Ishikawa (cell line): Measurements from ENCODE around the gene PIGC.

Experiments used
- CEBPB ChIP-seq: IDR thresholded peaks from 2 replicates; pipeline ENCODE4 v1.6.1; 2012
- CREB1 ChIP-seq: IDR thresholded peaks from 2 replicates; pipeline ENCODE4 v1.6.1; 2012; ENCODE audit warnings: low read depth
- EGR1 ChIP-seq: IDR thresholded peaks from 2 replicates; pipeline ENCODE4 v1.6.1; 2012
- EP300 ChIP-seq: IDR thresholded peaks from 2 replicates; pipeline ENCODE4 v1.6.1; 2012; ENCODE audit warnings: borderline replicate concordance
- FOXM1 ChIP-seq: IDR thresholded peaks from 2 replicates; pipeline ENCODE4 v1.6.1; 2012; ENCODE audit warnings: low read depth, borderline replicate concordance
- MAX ChIP-seq: IDR thresholded peaks from 2 replicates; pipeline ENCODE4 v1.6.1; 2012
- NFIC ChIP-seq: IDR thresholded peaks from 2 replicates; pipeline ENCODE4 v1.6.1; 2012
- RAD21 ChIP-seq: IDR thresholded peaks from 2 replicates; pipeline ENCODE4 v1.6.1; 2012; ENCODE audit warnings: low read depth
- REST ChIP-seq: IDR thresholded peaks from 2 replicates; pipeline ENCODE4 v1.6.1; 2012; ENCODE audit warnings: low read depth, mild to moderate bottlenecking
- TAF1 ChIP-seq: IDR thresholded peaks from 2 replicates; pipeline ENCODE4 v1.6.1; 2012; ENCODE audit warnings: low read depth, mild to moderate bottlenecking
- TCF12 ChIP-seq: IDR thresholded peaks from 2 replicates; pipeline ENCODE4 v1.6.1; 2012; ENCODE audit warnings: low read depth
- TEAD4 ChIP-seq: IDR thresholded peaks from 2 replicates; pipeline ENCODE4 v1.6.1; 2012
- USF1 ChIP-seq: IDR thresholded peaks from 2 replicates; pipeline ENCODE4 v1.6.1; 2012
- YY1 ChIP-seq: IDR thresholded peaks from 2 replicates; pipeline ENCODE4 v1.6.1; 2012; ENCODE audit warnings: low read depth
- ZBTB7A ChIP-seq: IDR thresholded peaks from 2 replicates; pipeline ENCODE4 v1.6.1; 2012; ENCODE audit warnings: low read depth

PIGC gene

GRCh38 chr1:172487550-172487949 is 43.7 kb upstream of the PIGC start:
- no peak for TF ChIP-seq YY1
- no peak for TF ChIP-seq RAD21
- no peak for TF ChIP-seq TCF12
- no peak for TF ChIP-seq NFIC
- TF ChIP-seq TAF1 = no peak
- TF ChIP-seq MAX = no peak
- no peak for TF ChIP-seq FOXM1
- no peak for TF ChIP-seq EP300
- no peak for TF ChIP-seq TEAD4
- TF ChIP-seq ZBTB7A = no peak
- TF ChIP-seq REST = no peak
- TF ChIP-seq CREB1 = no peak
- TF ChIP-seq EGR1 = no peak
- TF ChIP-seq CEBPB = no peak
- no peak for TF ChIP-seq USF1

GRCh38 chr1:172486805-172487454 is 43.1 kb upstream of the PIGC start:
- TF ChIP-seq CEBPB (no peak), EGR1 (no peak), MAX (no peak), REST (no peak), TAF1 (no peak), USF1 (no peak), YY1 (no peak), RAD21 (no peak), CREB1 (no peak), FOXM1 (no peak), NFIC (no peak)

GRCh38 chr1:172485626-172486025 is 41.8 kb upstream of the PIGC start:
- no peak for TF ChIP-seq USF1
- TF ChIP-seq FOXM1 = no peak
- no peak for TF ChIP-seq YY1
- no peak for TF ChIP-seq REST
- TF ChIP-seq EGR1 = no peak
- no peak for TF ChIP-seq NFIC
- TF ChIP-seq ZBTB7A = no peak
- no peak for TF ChIP-seq RAD21
- TF ChIP-seq TCF12 = no peak
- TF ChIP-seq TAF1 = no peak
- no peak for TF ChIP-seq MAX
- TF ChIP-seq TEAD4 = no peak

- no peak for TF ChIP-seq TEAD4
Observed at GRCh38 chr1:172484252-172484651, 40.4 kb upstream of the PIGC start.
